22Rv1 (cell line): Measurements from ENCODE around the gene CST9L.

Experiments used
- H3K27ac ChIP-seq: fragments of 450-650 bp; 2 replicates; pipeline ENCODE4 v1.5.1; 2017
- CTCF ChIP-seq: fragments of 450-650 bp; IDR thresholded peaks from 2 replicates; pipeline ENCODE4 v1.5.1; 2017; ENCODE audit warnings: mild to moderate bottlenecking
- ZFX ChIP-seq: fragments of 450-650 bp; IDR thresholded peaks from 2 replicates; pipeline ENCODE4 v1.6.1; 2017; ENCODE audit warnings: antibody characterized with exemption, borderline replicate concordance

Gene CST9L

GRCh38 chr20:23526850-23527249, 41.4 kb downstream of the CST9L start:
- H3K27ac ChIP-seq: no peak overlapping the region
- TF ChIP-seq ZFX: no peak
- no peak for TF ChIP-seq CTCF

DNA sequence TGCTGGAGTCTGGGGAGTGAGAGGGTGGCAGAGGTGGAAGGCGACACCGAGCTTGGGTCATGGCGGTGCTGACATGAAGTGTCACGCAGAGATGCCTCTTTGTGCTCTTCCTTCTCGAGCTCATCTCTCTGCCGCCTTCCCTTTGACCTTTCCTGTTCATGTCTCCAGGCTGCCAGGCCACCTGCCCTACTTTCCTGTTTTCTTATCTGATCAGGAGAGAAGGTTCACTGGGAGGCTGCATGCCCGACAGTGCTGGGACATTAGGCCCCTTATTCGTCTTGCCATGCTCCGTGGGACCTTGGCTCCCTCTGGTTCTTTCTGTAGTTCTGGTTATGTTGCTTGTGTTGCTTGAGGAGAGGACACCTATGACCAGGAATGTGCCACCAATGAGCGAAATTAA, 44.1 kb downstream of the CST9L start:
- TF ChIP-seq ZFX: no peak
- TF ChIP-seq CTCF: no peak
- H3K27ac ChIP-seq: no peak overlapping the region

- H3K27ac ChIP-seq: no peak overlapping the region
These were observed 48.1 kb downstream of the CST9L start for GRCh38 chr20:23520185-23520584.

DNA sequence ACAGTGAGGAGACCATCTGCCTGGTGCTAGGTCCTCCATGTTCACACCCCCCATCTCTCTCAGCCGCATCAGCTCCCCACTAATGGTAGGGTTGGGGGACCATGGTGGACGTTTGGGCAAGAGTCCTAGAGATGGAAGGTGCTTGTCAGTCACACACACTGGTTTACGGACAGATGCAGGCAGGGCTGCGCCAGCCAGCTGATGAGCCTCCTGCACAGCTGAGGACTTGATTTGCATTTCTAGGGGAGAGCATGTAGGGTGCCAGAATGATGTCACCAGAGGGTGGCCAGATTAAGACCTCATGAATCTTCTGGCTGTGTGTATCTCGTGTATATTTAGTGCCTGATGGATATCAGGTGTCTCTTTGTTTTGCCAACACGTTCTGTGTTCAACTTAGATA, 48.7 kb downstream of the CST9L start:
- H3K27ac ChIP-seq: no peak overlapping the region
- TF ChIP-seq CTCF (no peak), ZFX (no peak)

More at GRCh38 chr20:23520185-23520584, 48.1 kb downstream of the CST9L start:
- TF ChIP-seq ZFX (no peak), CTCF (no peak)

DNA sequence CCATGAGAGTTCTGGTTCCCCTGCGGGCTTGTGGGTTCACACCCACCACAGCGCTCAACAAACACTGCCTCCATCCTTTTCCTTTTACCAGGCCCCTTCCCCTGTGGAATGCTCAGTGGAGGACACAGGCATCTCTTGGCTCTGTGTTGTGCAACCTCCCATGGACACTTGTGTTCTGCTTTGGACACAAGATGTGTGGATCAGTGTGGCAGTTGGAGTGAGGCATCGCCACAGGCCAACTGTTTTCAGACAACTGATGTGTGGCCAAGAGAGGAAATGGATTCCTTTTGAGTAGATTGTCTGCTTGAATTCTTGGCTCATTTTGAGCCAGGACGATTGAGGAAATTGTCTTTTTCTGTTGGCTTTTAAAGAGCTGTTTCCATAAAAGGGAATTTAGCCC, 50.6 kb downstream of the CST9L start:
- TF ChIP-seq ZFX (no peak), CTCF (no peak)

GRCh38 chr20:23515250-23515939, 52.9 kb downstream of the CST9L start:
- H3K27ac ChIP-seq: no peak overlapping the region
- TF ChIP-seq CTCF (no peak), ZFX (no peak)

More for the DNA sequence above, 50.6 kb downstream of the CST9L start:
- no peak overlapping the region for H3K27ac ChIP-seq

GRCh38 chr20:23514848-23515247, 53.4 kb downstream of the CST9L start:
- TF ChIP-seq ZFX (no peak), CTCF (no peak)
- H3K27ac ChIP-seq: no peak overlapping the region
